Measurements from ENCODE around the gene NAXD.

NAXD gene

GRCh38 chr13:110638814-110639806 is 23.8 kb downstream of the NAXD start:
- no peak overlapping the region for H3K4me3 ChIP-seq (ENCODE audit: low read length)
- TF ChIP-seq, protein P1, sequence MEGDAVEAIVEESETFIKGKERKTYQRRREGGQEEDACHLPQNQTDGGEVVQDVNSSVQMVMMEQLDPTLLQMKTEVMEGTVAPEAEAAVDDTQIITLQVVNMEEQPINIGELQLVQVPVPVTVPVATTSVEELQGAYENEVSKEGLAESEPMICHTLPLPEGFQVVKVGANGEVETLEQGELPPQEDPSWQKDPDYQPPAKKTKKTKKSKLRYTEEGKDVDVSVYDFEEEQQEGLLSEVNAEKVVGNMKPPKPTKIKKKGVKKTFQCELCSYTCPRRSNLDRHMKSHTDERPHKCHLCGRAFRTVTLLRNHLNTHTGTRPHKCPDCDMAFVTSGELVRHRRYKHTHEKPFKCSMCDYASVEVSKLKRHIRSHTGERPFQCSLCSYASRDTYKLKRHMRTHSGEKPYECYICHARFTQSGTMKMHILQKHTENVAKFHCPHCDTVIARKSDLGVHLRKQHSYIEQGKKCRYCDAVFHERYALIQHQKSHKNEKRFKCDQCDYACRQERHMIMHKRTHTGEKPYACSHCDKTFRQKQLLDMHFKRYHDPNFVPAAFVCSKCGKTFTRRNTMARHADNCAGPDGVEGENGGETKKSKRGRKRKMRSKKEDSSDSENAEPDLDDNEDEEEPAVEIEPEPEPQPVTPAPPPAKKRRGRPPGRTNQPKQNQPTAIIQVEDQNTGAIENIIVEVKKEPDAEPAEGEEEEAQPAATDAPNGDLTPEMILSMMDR (conservative IDR thresholded peaks at IDR 0.05; ENCODE audit: low read depth, low read length): no peak
- no peak for DNase-seq (ENCODE audit: low read depth)

DNA sequence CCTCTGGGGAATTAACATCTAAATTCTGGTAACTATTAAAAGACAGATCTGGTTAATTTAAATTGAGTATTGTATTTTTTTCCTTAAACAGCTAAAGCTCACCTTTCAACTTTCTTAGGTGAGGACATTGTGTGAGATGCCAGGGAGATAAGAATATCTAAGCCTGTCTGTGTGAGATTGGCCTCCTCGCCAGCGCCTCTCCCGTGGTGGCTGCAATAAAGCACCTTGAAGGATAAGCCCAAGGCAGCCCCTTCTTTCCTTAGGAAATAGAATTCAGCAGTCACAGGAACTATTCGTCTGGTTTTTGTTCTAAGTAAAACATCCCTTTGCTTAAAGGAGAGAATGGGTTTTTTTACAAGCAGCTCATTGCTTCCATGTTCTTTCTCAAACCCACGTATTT is 24.6 kb downstream of the NAXD start:
- no peak overlapping the region for H3K4me3 ChIP-seq (ENCODE audit: low read length)
- DNase-seq (ENCODE audit: low read depth): no peak
- TF ChIP-seq, protein P1 (conservative IDR thresholded peaks at IDR 0.05; ENCODE audit: low read depth, low read length): no peak

- no peak overlapping the region for H3K4me3 ChIP-seq (ENCODE audit: low read length)
- DNase-seq (ENCODE audit: low read depth): no peak
- TF ChIP-seq, protein P1 (conservative IDR thresholded peaks at IDR 0.05; ENCODE audit: low read depth, low read length): no peak
These were observed 25.3 kb downstream of the NAXD start for GRCh38 chr13:110640591-110641029.

DNA sequence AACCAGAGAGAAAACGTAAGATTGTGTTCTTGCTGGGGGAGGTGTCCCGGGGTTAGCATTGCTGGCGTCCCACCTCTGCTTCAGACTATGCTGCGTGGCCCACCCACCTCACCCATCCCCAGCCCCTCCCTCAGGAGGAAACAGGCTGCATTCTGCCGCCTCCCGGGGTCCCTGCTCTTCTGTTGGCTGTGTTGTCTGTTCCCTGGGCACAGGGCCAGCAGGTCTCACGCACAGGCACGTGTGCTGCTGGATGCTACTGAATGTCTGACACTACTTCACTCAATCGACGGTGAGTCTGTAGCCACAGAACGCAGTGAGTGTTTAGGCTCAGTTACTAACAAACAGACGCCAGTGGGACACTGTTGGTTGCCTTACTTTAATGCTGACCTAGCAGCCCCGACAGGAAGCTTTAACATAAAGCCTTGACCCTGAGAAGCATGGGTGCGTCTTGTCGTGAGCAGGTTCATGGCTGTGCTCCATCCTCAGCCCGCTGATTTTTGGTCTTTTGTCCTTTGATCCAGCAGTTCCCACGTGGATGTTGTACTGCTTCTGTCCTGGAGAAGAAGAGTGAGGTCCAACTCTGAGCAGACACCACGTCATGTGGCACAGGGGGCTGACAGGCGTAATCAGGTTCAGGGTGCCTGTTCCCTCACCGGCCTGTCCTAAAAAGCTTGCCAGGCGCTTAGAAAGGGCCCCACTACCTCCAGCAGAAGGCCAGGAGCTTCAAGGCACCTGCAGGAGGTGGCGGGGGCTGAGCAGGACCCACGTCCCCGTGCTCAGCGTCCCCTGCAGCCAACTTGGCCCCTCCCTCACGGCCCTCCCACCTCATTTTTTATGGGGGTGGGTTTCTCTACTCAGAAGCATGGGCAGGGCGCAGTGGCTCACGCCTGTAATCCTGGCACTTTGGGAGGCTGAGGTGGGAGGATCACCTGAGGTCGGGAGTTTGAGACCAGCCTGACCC is 26.0 kb downstream of the NAXD start:
- DNase-seq (ENCODE audit: low read depth): no peak
- no peak overlapping the region for H3K4me3 ChIP-seq (ENCODE audit: low read length)
- TF ChIP-seq, protein P1 (conservative IDR thresholded peaks at IDR 0.05; ENCODE audit: low read depth, low read length): no peak

DNA sequence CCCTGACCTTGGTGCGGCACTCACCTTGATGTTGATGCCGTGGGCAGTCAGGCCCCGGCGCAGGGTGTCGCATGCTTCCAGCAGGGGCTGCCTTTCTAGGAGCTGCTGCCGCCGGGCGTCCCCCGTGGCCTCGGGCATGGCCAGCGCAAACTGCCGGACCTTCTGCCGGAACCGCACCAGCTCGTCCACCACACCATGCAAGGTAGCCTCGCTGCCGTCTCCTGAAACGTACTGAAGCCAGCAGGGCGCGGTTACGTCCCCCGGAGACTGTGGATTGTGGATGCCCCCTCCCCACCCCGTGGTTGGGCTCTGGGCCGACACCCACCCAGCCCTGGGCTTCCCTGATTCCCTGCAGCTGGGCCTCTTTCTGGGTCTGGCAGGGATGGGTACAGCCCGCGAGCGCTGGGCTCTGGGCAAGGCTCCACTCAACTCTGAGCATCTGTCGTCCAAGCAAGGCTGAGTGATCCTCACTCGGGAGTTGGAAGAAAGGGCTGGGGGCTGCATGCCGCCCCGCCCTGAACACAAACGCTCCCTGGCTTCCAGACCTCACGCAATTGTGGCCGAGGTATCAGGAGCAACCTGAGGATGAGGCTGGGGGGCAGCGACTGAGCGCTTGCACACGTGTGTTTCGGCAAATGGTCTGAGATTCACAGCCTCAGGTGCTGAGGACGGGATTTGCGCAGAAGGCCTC is 27.1 kb downstream of the NAXD start:
- no peak overlapping the region for H3K4me3 ChIP-seq (ENCODE audit: low read length)
- DNase-seq (ENCODE audit: low read depth): no peak
- TF ChIP-seq, protein P1 (conservative IDR thresholded peaks at IDR 0.05; ENCODE audit: low read depth, low read length): no peak

DNA sequence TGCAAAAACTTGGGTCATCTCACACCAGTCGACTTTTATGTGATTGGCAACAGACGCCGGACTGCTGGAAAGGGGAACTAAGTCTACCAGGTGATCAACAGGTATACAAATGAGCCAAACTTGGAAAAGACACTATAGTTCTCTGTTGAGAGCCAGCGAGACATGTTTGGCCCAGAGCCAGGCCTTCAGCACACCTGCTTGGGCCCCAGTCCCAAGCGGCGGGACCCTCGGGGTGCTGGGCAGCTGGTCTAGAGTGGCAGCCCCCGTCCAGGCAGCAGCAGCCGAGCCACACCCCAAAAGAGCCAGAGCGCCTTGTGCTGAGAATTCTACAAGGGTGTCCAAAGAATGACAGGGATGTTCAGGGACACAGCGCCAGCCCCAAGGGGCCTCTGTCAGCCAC is 28.0 kb downstream of the NAXD start:
- DNase-seq (ENCODE audit: low read depth): no peak
- no peak overlapping the region for H3K4me3 ChIP-seq (ENCODE audit: low read length)
- TF ChIP-seq, protein P1 (conservative IDR thresholded peaks at IDR 0.05; ENCODE audit: low read depth, low read length): no peak

Data from retinal pigment epithelial cell (primary cell).